WTC11 (cell line): ENCODE measurements around the gene MTSS2. TPM values are rescaled to one million over a fixed set of nuclear protein-coding genes. Genes with fewer than 3 reads are reported as not detected.

Source experiments
- ATAC-seq: fragments of 200-7000 bp; cut with Tn5 transposase; 2 replicates; pipeline ENCODE4 v1.10.0; 2021; ENCODE audit warnings: mild to moderate bottlenecking, moderate library complexity
- CTCF ChIA-PET: fragments of 300-600 bp; sonication (Branson Sonifier 250); formaldehyde crosslinking; loops from one replicate; lab custom pipeline; 2021; ENCODE audit warnings: antibody characterized with exemption; lab: Charles Lee
- POLR2A ChIA-PET: fragments of 350-600 bp; sonication (Branson Sonifier 250); formaldehyde crosslinking; loops from one replicate; lab custom pipeline; 2021; ENCODE audit warnings: antibody characterized with exemption; lab: Charles Lee
- DNase-seq: peaks from one replicate; pipeline ENCODE4 v3.0.0; 2021; ENCODE audit warnings: low spot score
- H3K27ac Mint-ChIP-seq: 2 replicates; pipeline ENCODE4 v1.8.0; 2021; ENCODE audit warnings: mixed read lengths
- H3K27me3 Mint-ChIP-seq: 2 replicates; pipeline ENCODE4 v1.8.0; 2021; ENCODE audit warnings: low read depth, mild to moderate bottlenecking, moderate library complexity, mixed read lengths
- H3K36me3 Mint-ChIP-seq: 2 replicates; pipeline ENCODE4 v1.8.0; 2021; ENCODE audit warnings: mixed read lengths
- H3K4me1 Mint-ChIP-seq: 2 replicates; pipeline ENCODE4 v1.8.0; 2022; ENCODE audit warnings: mixed read lengths
- H3K4me3 Mint-ChIP-seq: 2 replicates; pipeline ENCODE4 v1.8.0; 2021; ENCODE audit warnings: mild to moderate bottlenecking, moderate library complexity, mixed read lengths
- H3K9me3 Mint-ChIP-seq: 2 replicates; pipeline ENCODE4 v1.8.0; 2021; ENCODE audit warnings: mixed read lengths
- ATF6 ChIP-seq: sonication (generic); formaldehyde crosslinking; IDR thresholded peaks from 2 replicates; pipeline ENCODE4 v1.8.1; 2023; ENCODE audit warnings: mild to moderate bottlenecking, missing genetic modification reagents
- E2F1 ChIP-seq: sonication (generic); formaldehyde crosslinking; IDR thresholded peaks from 2 replicates; pipeline ENCODE4 v1.8.0; 2022; ENCODE audit warnings: mild to moderate bottlenecking, missing genetic modification reagents
- ELF4 ChIP-seq: sonication (generic); formaldehyde crosslinking; IDR thresholded peaks from 2 replicates; pipeline ENCODE4 v1.8.1; 2022; ENCODE audit warnings: low read depth, mild to moderate bottlenecking, moderate library complexity, missing genetic modification reagents
- EMX1 ChIP-seq: fragments of 250-450 bp; sonication (Bioruptor Pico); IDR thresholded peaks from 2 replicates; pipeline ENCODE4 v1.8.0; 2021; ENCODE audit warnings: mild to moderate bottlenecking
- FOXJ3 ChIP-seq: sonication (generic); formaldehyde crosslinking; IDR thresholded peaks from 2 replicates; pipeline ENCODE4 v1.9.0; 2021; ENCODE audit warnings: missing genetic modification reagents, mild to moderate bottlenecking, borderline replicate concordance
- HMGXB4 ChIP-seq: sonication (generic); formaldehyde crosslinking; IDR thresholded peaks from 2 replicates; pipeline ENCODE4 v1.8.1; 2023; ENCODE audit warnings: mild to moderate bottlenecking, moderate library complexity, missing genetic modification reagents
- IRF2 ChIP-seq: sonication (generic); formaldehyde crosslinking; IDR thresholded peaks from 2 replicates; pipeline ENCODE4 v1.8.0; 2022; ENCODE audit warnings: low read depth, missing genetic modification reagents, borderline replicate concordance
- NR2C2 ChIP-seq: sonication (generic); formaldehyde crosslinking; IDR thresholded peaks from 2 replicates; pipeline ENCODE4 v1.8.0; 2022; ENCODE audit warnings: mild to moderate bottlenecking, missing genetic modification reagents
- NR3C1 ChIP-seq: sonication (generic); formaldehyde crosslinking; conservative IDR thresholded peaks from 2 replicates; pipeline ENCODE4 v1.8.1; 2023; ENCODE audit warnings: low read depth, mild to moderate bottlenecking, missing genetic modification reagents
- RELA ChIP-seq: sonication (generic); formaldehyde crosslinking; IDR thresholded peaks from 2 replicates; pipeline ENCODE4 v1.8.1; 2022; ENCODE audit warnings: missing genetic modification reagents, mild to moderate bottlenecking, borderline replicate concordance
- SP1 ChIP-seq: sonication (generic); formaldehyde crosslinking; conservative IDR thresholded peaks from 2 replicates; pipeline ENCODE4 v1.8.1; 2022; ENCODE audit warnings: missing genetic modification reagents
- STAT6 ChIP-seq: sonication (generic); formaldehyde crosslinking; conservative IDR thresholded peaks from 2 replicates; pipeline ENCODE4 v1.8.1; 2023; ENCODE audit warnings: mild to moderate bottlenecking, low read depth, missing genetic modification reagents, moderate library complexity
- USF2 ChIP-seq: sonication (generic); formaldehyde crosslinking; IDR thresholded peaks from 2 replicates; pipeline ENCODE4 v1.8.1; 2023; ENCODE audit warnings: mild to moderate bottlenecking, missing genetic modification reagents, moderate library complexity
- ZBTB21 ChIP-seq: sonication (generic); formaldehyde crosslinking; IDR thresholded peaks from 2 replicates; pipeline ENCODE4 v1.8.1; 2023; ENCODE audit warnings: mild to moderate bottlenecking, missing genetic modification reagents, borderline replicate concordance
- ZNF121 ChIP-seq: sonication (generic); formaldehyde crosslinking; IDR thresholded peaks from 2 replicates; pipeline ENCODE4 v1.8.0; 2023; ENCODE audit warnings: missing genetic modification reagents
- ZNF232 ChIP-seq: sonication (generic); formaldehyde crosslinking; IDR thresholded peaks from 2 replicates; pipeline ENCODE4 v1.8.0; 2022; ENCODE audit warnings: mild to moderate bottlenecking, missing genetic modification reagents
- ZNF263 ChIP-seq: sonication (generic); formaldehyde crosslinking; IDR thresholded peaks from 2 replicates; pipeline ENCODE4 v1.8.1; 2022; ENCODE audit warnings: low read depth, mild to moderate bottlenecking, moderate library complexity, missing genetic modification reagents
- ZNF317 ChIP-seq: sonication (generic); formaldehyde crosslinking; IDR thresholded peaks from 2 replicates; pipeline ENCODE4 v1.8.1; 2023; ENCODE audit warnings: low read depth, mild to moderate bottlenecking, moderate library complexity, missing genetic modification reagents, borderline replicate concordance
- ZNF416 ChIP-seq: fragments of 250-450 bp; sonication (Bioruptor Pico); IDR thresholded peaks from 2 replicates; pipeline ENCODE4 v1.9.0; 2021; ENCODE audit warnings: mild to moderate bottlenecking, inconsistent platforms
- total RNA-seq: library from RNA; stranded (reverse); gene quantifications from 3 replicates; pipeline ENCODE4 v1.2.3, GENCODE V29; 2021

MTSS2 gene
- total RNA-seq, 1 experiment from 2014 or later = 28.3 TPM

GRCh38 chr16:70653406-70653805, 32.4 kb downstream of the MTSS2 start:
- H3K27ac Mint-ChIP-seq = no peak overlapping the region
- H3K9me3 Mint-ChIP-seq = peaks cover 9% of the 10 kb centered on the region
- H3K4me3 Mint-ChIP-seq = no peak overlapping the region
- POLR2A ChIA-PET = interaction anchor here (0.6 to 1.0 kb wide), 2 partner anchors 272 to 273 kb away, joined by 3 read pairs; no protein-coding TSS in a partner anchor
- TF ChIP-seq RELA (CRISPR knock-in tag) (no peak), NR3C1 (CRISPR knock-in tag) (no peak), ELF4 (no peak), ZNF232 (CRISPR knock-in tag) (no peak)
- CTCF ChIA-PET = interaction anchor here (0.6 to 3.1 kb wide), 25 partner anchors 9 to 306 kb away, joined by 3 to 23 read pairs (median 5); partner anchors contain the start of gene DDX19A
- no peaks in the 10 kb centered on the region for H3K27me3 Mint-ChIP-seq
- no peak for DNase-seq
- peak; percentile 18 for ATAC-seq
- H3K4me1 Mint-ChIP-seq = peaks cover 19% of the 10 kb centered on the region
- H3K36me3 Mint-ChIP-seq = peaks cover 11% of the 10 kb centered on the region

- H3K27me3 Mint-ChIP-seq = no peaks in the 10 kb centered on the region
- no peak for ATAC-seq
- no peak overlapping the region for H3K4me3 Mint-ChIP-seq
- peaks cover 16% of the 10 kb centered on the region for H3K9me3 Mint-ChIP-seq
- H3K27ac Mint-ChIP-seq = peak overlapping the region; percentile 78; the same call in 1 of the 2 replicates
- H3K36me3 Mint-ChIP-seq = peaks cover 18% of the 10 kb centered on the region
- ChIA-PET POLR2A (no interaction called here), CTCF (interaction anchor here (1.0 to 3.1 kb wide), 9 partner anchors 13 to 272 kb away, joined by 3 to 23 read pairs (median 9); no protein-coding TSS in a partner anchor)
- H3K4me1 Mint-ChIP-seq = peaks cover 19% of the 10 kb centered on the region
- DNase-seq = no peak
- peak; percentile 37; the same call in 1 of the 2 replicates for TF ChIP-seq ZNF121 (CRISPR knock-in tag)
- TF ChIP-seq ATF6 (CRISPR knock-in tag) = no peak
Measured at GRCh38 chr16:70652322-70652721, 33.5 kb downstream of the MTSS2 start.

GRCh38 chr16:70651524-70651923, 34.3 kb downstream of the MTSS2 start:
- TF ChIP-seq ZNF263 (CRISPR knock-in tag) (no peak), ZNF317 (CRISPR knock-in tag) (no peak), ZBTB21 (CRISPR knock-in tag) (no peak), E2F1 (CRISPR knock-in tag) (no peak), EMX1 (CRISPR knock-in tag) (no peak), NR2C2 (CRISPR knock-in tag) (no peak), HMGXB4 (CRISPR knock-in tag) (no peak), SP1 (CRISPR knock-in tag) (no peak)
- peak; percentile 31 for ATAC-seq
- H3K36me3 Mint-ChIP-seq = peaks cover 18% of the 10 kb centered on the region
- H3K4me3 Mint-ChIP-seq = no peak overlapping the region
- H3K27ac Mint-ChIP-seq = peak overlapping the region; percentile 20
- no peak for DNase-seq
- CTCF ChIA-PET = interaction anchor here (0.6 to 3.1 kb wide), 2 partner anchors 62 to 78 kb away, joined by 3 to 16 read pairs; no protein-coding TSS in a partner anchor
- H3K4me1 Mint-ChIP-seq = peaks cover 19% of the 10 kb centered on the region
- POLR2A ChIA-PET = no interaction called here
- peaks cover 16% of the 10 kb centered on the region for H3K9me3 Mint-ChIP-seq
- H3K27me3 Mint-ChIP-seq = no peaks in the 10 kb centered on the region

- DNase-seq (no peak), ATAC-seq (no peak)
- Mint-ChIP-seq H3K9me3 (peaks cover 16% of the 10 kb centered on the region), H3K4me1 (peaks cover 19% of the 10 kb centered on the region), H3K4me3 (no peak overlapping the region), H3K27ac (peak overlapping the region; percentile 45; the same call in 1 of the 2 replicates), H3K36me3 (peaks cover 18% of the 10 kb centered on the region), H3K27me3 (no peaks in the 10 kb centered on the region)
- CTCF ChIA-PET = no interaction called here
- POLR2A ChIA-PET = no interaction called here
- TF ChIP-seq NR2C2 (CRISPR knock-in tag) (no peak), STAT6 (CRISPR knock-in tag) (no peak), SP1 (CRISPR knock-in tag) (no peak), USF2 (CRISPR knock-in tag) (no peak), IRF2 (CRISPR knock-in tag) (no peak), ZNF263 (CRISPR knock-in tag) (no peak), ZNF416 (CRISPR knock-in tag) (no peak), FOXJ3 (CRISPR knock-in tag) (no peak)
Measured at GRCh38 chr16:70650216-70650615, 35.6 kb downstream of the MTSS2 start.
